ENCODE results near the gene LAG3.
"Not testable (repeated sequence)": the region's sequence is repeated elsewhere in the genome, so short reads cannot be mapped to it uniquely, and the experiment has no call there.

The LAG3 gene

DNA sequence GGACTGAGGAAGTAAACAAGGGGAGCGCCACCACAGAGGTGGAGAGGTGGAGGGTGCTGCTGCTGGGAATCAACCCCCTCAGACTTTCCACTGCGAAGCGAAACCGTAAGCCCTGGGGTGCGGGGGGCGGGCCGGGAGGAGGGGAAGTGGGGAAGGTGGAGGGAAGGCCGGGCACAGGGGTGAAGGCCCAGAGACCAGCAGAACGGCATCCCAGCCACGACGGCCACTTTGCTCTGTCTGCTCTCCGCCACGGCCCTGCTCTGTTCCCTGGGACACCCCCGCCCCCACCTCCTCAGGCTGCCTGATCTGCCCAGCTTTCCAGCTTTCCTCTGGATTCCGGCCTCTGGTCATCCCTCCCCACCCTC, at the start of gene LAG3:
Gene LAG3, plus strand, starts transcription at position 190 of the 365 bp plus-strand sequence. CDS start 333 bp downstream, outside the sequence.
- no peak within 1 kb of the TSS for H3K4me3 ChIP-seq
- no peaks in the 10 kb centered on the region for H3K9me3 ChIP-seq
- in situ Hi-C loops (cut with MboI; ENCODE audit: low sequenced_read_pairs) = no loop called here
- peaks cover 15% of the 10 kb centered on the region for H3K4me1 ChIP-seq
- no peak for DNase-seq (ENCODE audit: low spot score in 2 of 2)
- no peaks in the 10 kb centered on the region for H3K27me3 ChIP-seq (ENCODE audit: low read depth)
- peaks cover 25% of the 10 kb centered on the region for H3K36me3 ChIP-seq (replicated peaks)

DNA sequence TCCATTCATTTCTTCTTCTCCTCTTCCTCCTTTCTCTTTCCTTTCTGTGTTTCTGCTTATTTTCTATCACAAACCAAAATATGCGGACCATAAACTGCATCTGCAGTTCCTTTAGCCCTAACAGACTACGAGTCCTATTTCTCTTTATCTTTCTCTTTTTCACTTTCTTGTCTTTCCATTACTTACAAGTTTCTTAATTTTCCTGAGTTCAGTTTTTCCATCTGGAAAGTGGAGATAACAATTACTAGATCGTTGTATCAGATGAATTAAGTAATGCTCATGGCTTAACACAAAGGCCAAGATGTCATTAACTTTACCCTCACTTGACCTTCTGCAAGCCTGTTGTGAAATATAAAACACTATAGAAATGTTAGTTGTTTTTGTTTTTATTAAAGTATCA, 49.5 kb upstream of the LAG3 start:
- peak overlapping the region; percentile 45 for H3K4me3 ChIP-seq
- in situ Hi-C loops (cut with MboI; ENCODE audit: low sequenced_read_pairs) = no loop called here
- peaks cover 15% of the 10 kb centered on the region for H3K4me1 ChIP-seq
- no peaks in the 10 kb centered on the region for H3K27me3 ChIP-seq (ENCODE audit: low read depth)
- H3K36me3 ChIP-seq (replicated peaks) = no peaks in the 10 kb centered on the region; the same call in 1 of the 2 replicates
- H3K9me3 ChIP-seq = no peaks in the 10 kb centered on the region
- no peak for DNase-seq (ENCODE audit: low spot score in 2 of 2)

DNA sequence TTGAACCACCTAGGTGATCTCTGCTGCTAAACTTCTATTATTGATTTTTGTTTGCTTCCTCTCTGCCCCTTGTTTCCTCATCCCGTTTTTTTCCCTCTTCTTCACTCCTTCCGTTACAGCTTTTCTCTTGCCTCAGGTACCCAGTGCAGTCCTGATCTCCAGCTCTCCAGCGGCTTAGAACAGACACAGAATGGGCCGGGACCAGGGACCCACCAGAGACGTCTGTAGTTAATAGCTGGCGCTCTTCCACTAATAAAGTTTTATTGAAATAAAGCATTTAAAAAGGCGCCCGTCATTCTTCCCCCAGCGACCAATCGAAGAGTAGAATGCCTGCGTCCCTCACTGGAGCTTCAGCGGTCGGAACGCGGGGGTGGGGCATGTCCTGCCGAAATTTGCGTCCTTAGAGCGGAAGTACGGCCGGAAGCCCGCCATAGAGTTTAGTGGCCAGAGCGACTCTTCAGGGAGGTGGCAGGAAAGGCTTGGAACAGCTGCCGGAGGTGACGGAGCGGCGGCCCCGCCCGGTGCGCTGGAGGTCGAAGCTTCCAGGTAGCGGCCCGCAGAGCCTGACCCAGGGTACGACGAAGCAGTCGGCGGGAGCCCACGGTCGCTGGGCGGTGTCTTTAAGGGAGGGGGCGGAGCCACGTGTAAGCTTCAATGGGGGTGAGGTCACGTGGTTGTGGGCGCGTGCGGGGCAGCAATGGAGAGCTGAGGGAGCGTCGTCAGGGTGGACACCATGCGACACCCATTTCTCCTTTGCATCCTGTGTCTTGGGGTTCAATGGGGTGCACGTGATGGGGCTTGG, 48.5 kb upstream of the LAG3 start, which contains the start of gene COPS7A:
Gene COPS7A, plus strand, starts transcription at position 440 of the 802 bp plus-strand sequence. CDS start 611 bp downstream, outside the sequence.
- Histone ChIP-seq H3K9me3 (no peaks in the 10 kb centered on the region), H3K4me3 (peak within 1 kb of the TSS; percentile 45), H3K27me3 (ENCODE audit: low read depth) (no peaks in the 10 kb centered on the region), H3K4me1 (peaks cover 15% of the 10 kb centered on the region), H3K36me3 (replicated peaks) (peaks cover 9% of the 10 kb centered on the region)
- in situ Hi-C loops (cut with MboI; ENCODE audit: low sequenced_read_pairs) = no loop called here
- DNase-seq (ENCODE audit: low spot score in 2 of 2) = peak; percentile 97 to 99

DNA sequence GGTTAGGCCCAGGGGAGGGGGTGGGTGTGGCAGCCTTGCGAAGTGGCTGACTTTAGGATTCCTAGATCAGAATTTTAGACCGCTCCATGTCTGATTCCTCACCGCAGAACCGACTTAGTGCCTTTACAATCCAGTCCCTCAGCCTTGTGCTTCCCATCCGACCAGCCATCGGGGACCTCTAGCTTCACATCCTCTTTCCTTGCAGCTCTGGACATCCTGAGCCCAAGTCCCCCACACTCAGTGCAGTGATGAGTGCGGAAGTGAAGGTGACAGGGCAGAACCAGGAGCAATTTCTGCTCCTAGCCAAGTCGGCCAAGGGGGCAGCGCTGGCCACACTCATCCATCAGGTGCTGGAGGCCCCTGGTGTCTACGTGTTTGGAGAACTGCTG, 47.9 kb upstream of the LAG3 start:
- in situ Hi-C loops (cut with MboI; ENCODE audit: low sequenced_read_pairs) = no loop called here
- Histone ChIP-seq H3K9me3 (no peaks in the 10 kb centered on the region), H3K36me3 (replicated peaks) (peaks cover 13% of the 10 kb centered on the region), H3K4me1 (peaks cover 15% of the 10 kb centered on the region), H3K4me3 (peak overlapping the region; percentile 45), H3K27me3 (ENCODE audit: low read depth) (no peaks in the 10 kb centered on the region)
- DNase-seq (ENCODE audit: low spot score in 2 of 2) = no peak

DNA sequence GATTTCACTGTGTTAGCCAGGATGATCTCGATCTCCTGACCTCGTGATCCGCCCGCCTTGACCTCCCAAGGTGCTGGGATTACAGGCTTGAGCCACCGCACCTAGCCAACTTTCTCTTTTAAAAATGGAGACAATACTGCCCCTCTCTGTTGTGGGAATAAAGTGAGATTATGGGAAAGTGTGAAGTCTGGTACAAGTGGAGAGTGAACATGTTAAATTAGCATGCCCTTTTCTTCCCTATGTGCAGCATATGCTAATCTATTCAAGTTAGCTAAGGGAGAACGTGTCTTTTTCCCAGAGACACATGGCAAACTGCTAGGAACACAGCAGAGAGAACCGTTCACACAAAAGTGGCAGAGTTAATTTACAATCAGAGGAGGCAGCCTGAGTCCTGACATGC, 47.0 kb upstream of the LAG3 start:
- peaks cover 23% of the 10 kb centered on the region for H3K36me3 ChIP-seq (replicated peaks)
- H3K9me3 ChIP-seq = no peaks in the 10 kb centered on the region
- DNase-seq (ENCODE audit: low spot score in 2 of 2) = no peak
- H3K27me3 ChIP-seq (ENCODE audit: low read depth) = no peaks in the 10 kb centered on the region
- H3K4me1 ChIP-seq = peaks cover 15% of the 10 kb centered on the region
- in situ Hi-C loops (cut with MboI; ENCODE audit: low sequenced_read_pairs) = loop anchor here (25.0 kb wide), 1 partner anchor 387 kb away; the partner anchor contains the start of gene C1RL
- H3K4me3 ChIP-seq = no peak overlapping the region

DNA sequence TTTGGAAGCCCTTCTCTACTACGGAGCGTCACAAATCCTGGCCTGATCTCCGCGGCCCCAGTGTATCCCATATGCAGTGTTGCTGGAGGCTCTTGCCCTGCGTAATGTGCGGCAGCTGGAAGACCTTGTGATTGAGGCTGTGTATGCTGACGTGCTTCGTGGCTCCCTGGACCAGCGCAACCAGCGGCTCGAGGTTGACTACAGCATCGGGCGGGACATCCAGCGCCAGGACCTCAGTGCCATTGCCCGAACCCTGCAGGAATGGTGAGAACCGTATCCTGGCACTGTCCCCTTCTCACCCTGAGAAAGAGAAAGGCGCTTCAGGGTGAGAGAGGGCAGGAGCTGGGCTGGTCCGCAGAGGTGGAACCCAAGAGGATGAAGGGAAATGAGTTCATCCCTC, 43.1 kb upstream of the LAG3 start:
- DNase-seq (ENCODE audit: low spot score in 2 of 2) = no peak
- Histone ChIP-seq H3K9me3 (no peaks in the 10 kb centered on the region), H3K36me3 (replicated peaks) (peaks cover 33% of the 10 kb centered on the region), H3K27me3 (ENCODE audit: low read depth) (no peaks in the 10 kb centered on the region), H3K4me1 (peaks cover 8% of the 10 kb centered on the region), H3K4me3 (no peak overlapping the region)
- in situ Hi-C loops (cut with MboI; ENCODE audit: low sequenced_read_pairs) = loop anchor here (25.0 kb wide), 1 partner anchor 383 kb away; the partner anchor contains the start of gene C1RL

DNA sequence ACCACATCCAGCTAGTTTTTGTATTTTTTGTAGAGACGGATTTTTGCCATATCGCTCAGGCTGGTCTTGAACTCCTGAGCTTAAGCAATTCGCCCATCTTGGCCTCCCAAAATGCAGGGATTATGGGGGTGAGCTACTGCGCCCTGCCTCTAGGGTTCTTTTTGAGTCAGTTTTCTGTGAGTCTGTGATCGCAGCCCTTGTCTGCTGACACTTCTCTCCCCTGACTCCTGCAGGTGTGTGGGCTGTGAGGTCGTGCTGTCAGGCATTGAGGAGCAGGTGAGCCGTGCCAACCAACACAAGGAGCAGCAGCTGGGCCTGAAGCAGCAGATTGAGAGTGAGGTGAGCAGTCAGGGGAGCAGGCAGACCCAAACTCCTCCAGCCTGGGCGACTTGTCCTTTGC, 42.2 kb upstream of the LAG3 start:
- H3K27me3 ChIP-seq (ENCODE audit: low read depth) = no peaks in the 10 kb centered on the region
- H3K9me3 ChIP-seq = no peaks in the 10 kb centered on the region
- H3K4me3 ChIP-seq = no peak overlapping the region
- in situ Hi-C loops (cut with MboI; ENCODE audit: low sequenced_read_pairs) = loop anchor here (25.0 kb wide), 1 partner anchor 382 kb away; the partner anchor contains the start of gene C1RL
- no peaks in the 10 kb centered on the region for H3K4me1 ChIP-seq
- DNase-seq (ENCODE audit: low spot score in 2 of 2) = no peak
- peaks cover 33% of the 10 kb centered on the region for H3K36me3 ChIP-seq (replicated peaks)

DNA sequence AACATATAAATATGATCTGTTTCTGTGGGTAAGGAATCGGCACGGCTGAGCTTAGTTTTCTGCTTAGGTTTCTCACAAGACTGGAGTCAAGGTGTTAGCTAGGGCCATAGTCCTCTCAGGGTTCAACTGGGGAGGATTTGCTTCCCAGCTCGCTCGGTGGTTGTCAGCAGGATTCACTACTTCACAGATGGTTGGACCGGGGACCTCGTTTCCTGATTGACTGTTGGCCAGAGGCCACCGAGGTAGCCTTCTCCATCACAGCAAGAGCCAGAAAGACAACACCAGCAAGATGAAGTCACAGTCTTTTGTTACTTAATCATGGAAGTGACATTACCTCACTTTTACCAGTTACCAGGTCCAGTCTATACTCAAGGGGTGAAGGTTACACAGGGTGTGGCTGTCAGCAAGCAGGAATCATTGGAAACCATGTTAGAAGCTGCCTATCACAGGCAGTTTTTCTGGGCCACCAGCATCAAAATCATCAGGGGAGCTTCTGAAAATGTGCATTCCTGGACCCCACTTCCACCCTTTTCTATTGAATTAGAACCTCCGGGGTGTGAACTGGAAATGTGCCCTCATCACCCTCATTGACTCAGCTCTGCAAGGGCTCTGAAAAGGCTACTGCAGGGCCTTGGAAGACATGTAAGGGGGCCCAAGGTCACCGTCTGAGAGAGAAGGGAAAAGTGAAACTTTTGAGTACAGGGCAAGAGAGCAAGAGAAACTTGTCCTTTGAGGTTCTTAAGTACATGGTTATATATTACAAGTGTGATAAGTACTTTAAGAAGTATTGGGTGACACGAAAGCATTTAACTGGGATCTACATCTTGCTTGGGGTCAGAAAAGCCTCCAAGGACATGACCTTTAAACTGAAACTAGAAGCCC, 37.6 kb upstream of the LAG3 start:
- Histone ChIP-seq H3K27me3 (ENCODE audit: low read depth) (no peaks in the 10 kb centered on the region), H3K4me1 (no peaks in the 10 kb centered on the region), H3K36me3 (replicated peaks) (peaks cover 16% of the 10 kb centered on the region), H3K4me3 (no peak overlapping the region), H3K9me3 (no peaks in the 10 kb centered on the region)
- DNase-seq (ENCODE audit: low spot score in 2 of 2) = no peak
- in situ Hi-C loops (cut with MboI; ENCODE audit: low sequenced_read_pairs) = loop anchor here (25.0 kb wide), 1 partner anchor 378 kb away; the partner anchor contains the start of gene C1RL

DNA sequence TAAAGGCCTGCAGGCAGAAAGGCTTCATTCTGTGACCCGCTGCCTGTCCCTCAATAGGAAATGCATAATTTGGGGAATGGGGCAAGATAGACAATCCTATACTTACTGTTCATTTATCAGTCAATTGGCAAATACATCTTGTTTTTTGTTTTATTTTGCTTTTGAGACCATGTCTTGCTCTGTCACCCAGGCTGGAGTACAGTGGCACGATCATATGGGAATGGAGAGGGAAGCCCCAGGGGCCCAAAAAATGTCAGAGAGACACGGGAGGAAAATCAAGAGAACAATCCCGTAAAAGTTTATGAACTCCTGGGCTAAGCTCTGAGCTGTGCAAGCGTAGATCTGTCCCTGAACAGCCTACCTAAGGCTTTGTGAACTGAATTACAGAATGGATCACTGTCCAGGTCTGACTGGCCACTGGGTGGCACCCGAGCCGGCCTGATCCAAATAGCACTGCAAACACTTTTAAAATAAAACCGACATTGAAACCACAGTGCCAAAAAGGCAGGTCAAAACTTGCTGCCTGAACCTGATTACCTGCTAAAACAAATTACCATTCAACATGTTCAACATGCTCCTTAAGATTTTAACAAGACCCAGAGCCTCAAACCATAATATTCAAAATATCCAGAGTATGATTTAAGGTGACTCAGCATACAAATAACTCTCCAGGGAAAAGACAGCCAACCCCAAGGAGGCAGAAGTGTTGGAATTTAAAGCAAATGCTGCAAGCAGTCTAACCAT, 36.7 kb upstream of the LAG3 start:
- peak; percentile 60 to 70 for DNase-seq (ENCODE audit: low spot score in 2 of 2)
- Histone ChIP-seq H3K4me3 (no peak overlapping the region), H3K4me1 (no peaks in the 10 kb centered on the region), H3K27me3 (ENCODE audit: low read depth) (no peaks in the 10 kb centered on the region), H3K9me3 (no peaks in the 10 kb centered on the region), H3K36me3 (replicated peaks) (peaks cover 8% of the 10 kb centered on the region)
- in situ Hi-C loops (cut with MboI; ENCODE audit: low sequenced_read_pairs) = loop anchor here (25.0 kb wide), 1 partner anchor 377 kb away; the partner anchor contains the start of gene C1RL

DNA sequence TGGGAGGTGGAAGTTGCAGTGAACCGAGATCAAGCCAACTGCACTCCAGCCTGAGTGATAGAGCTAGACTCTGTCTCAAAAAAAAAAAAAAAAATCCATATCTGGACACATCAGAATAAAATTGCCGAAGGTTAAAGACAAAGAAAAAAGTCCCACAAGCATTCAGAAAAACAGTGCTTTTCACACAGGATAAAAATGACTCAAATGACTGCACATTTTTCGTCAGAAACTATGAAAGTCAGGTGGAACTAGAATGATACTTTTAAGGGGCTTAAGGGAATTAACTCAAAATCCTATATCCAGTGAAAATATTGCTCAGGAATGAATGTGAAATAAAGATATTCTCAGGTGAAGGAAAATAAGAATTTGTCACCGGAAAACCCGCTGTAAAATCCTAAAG, 35.6 kb upstream of the LAG3 start:
- no peaks in the 10 kb centered on the region for H3K4me1 ChIP-seq
- H3K27me3 ChIP-seq (ENCODE audit: low read depth) = no peaks in the 10 kb centered on the region
- no peak overlapping the region for H3K4me3 ChIP-seq
- no peaks in the 10 kb centered on the region for H3K9me3 ChIP-seq
- in situ Hi-C loops (cut with MboI; ENCODE audit: low sequenced_read_pairs) = loop anchor here (25.0 kb wide), 1 partner anchor 376 kb away; the partner anchor contains the start of gene C1RL
- H3K36me3 ChIP-seq (replicated peaks) = no peaks in the 10 kb centered on the region
- no peak for DNase-seq (ENCODE audit: low spot score in 2 of 2)

DNA sequence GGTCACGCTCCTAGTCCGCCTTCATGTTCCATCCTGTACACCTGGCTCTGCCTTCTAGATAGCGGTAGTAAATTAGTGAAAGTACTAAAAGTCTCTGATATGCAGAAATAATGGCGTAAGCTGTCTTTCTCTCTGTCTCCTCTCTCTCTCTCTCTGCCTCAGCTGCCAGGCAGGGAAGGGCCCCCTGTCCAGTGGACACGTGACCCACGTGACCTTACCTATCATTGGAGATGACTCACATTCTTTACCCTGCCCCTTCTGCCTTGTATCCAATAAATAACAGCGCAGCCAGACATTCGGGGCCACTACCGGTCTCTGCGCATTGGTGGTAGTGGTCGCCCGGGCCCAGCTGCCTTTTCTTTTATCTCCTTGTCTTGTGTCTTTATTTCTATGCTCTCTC, 30.2 kb upstream of the LAG3 start:
- not testable (repeated sequence) for H3K4me3 ChIP-seq; H3K4me1 ChIP-seq; H3K9me3 ChIP-seq; DNase-seq (ENCODE audit: low spot score in 2 of 2); H3K27me3 ChIP-seq (ENCODE audit: low read depth)
- in situ Hi-C loops (cut with MboI; ENCODE audit: low sequenced_read_pairs) = loop anchor here (25.0 kb wide), 1 partner anchor 370 kb away; the partner anchor contains the start of gene C1RL
- peaks cover 17% of the 10 kb centered on the region for H3K36me3 ChIP-seq (replicated peaks)

DNA sequence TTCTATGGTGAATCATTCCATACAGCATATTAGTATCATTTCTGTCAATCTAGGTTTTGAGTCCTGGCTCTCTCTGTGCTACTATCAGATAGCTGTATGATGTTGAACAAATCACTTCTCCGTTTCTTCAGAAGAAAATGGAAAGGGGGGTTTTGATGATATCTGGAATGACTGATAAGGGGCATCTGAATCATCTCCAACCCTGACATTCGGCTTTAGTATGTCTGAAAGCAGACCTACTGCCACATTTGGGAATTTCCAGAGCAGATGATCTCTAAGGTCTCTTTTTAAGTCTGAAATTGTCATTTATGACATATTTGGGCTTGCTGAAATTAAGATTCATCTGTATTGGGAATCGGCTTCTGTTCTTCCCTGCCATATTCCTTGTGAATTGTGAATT, 29.5 kb upstream of the LAG3 start:
- no peaks in the 10 kb centered on the region for H3K4me1 ChIP-seq
- H3K4me3 ChIP-seq = no peak overlapping the region
- in situ Hi-C loops (cut with MboI; ENCODE audit: low sequenced_read_pairs) = loop anchor here (25.0 kb wide), 1 partner anchor 369 kb away; the partner anchor contains the start of gene C1RL
- peaks cover 25% of the 10 kb centered on the region for H3K36me3 ChIP-seq (replicated peaks)
- H3K27me3 ChIP-seq (ENCODE audit: low read depth) = no peaks in the 10 kb centered on the region
- no peaks in the 10 kb centered on the region for H3K9me3 ChIP-seq
- DNase-seq (ENCODE audit: low spot score in 2 of 2) = no peak

DNA sequence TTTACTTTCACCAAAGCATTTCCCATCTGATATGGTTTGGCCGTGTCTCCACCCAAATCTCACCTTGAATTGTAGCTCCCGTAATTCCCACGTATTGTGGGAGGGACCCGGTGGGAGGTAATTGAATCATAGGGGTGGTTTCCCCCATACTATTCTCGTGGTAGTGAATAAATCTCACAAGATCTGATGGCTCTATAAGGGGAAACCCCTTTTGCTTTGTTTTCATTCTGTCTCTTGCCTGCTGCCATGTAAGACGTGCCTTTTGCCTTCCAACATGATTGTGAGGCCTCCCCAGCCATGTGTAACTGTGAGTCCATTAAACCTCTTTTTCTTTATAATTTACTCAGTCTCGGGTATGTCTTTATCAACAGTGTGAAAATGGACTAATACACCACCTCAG, 29.0 kb upstream of the LAG3 start:
- not testable (repeated sequence) for H3K9me3 ChIP-seq; H3K27me3 ChIP-seq (ENCODE audit: low read depth); H3K4me3 ChIP-seq; H3K4me1 ChIP-seq; DNase-seq (ENCODE audit: low spot score in 2 of 2)
- in situ Hi-C loops (cut with MboI; ENCODE audit: low sequenced_read_pairs) = loop anchor here (25.0 kb wide), 1 partner anchor 369 kb away; the partner anchor contains the start of gene C1RL
- H3K36me3 ChIP-seq (replicated peaks) = peaks cover 29% of the 10 kb centered on the region
